ENCODE measurements around the gene ZNF77.
"Not testable (repeated sequence)": the region's sequence is repeated elsewhere in the genome, so short reads cannot be mapped to it uniquely, and the experiment has no call there.

Gene ZNF77

GRCh38 chr19:2900296-2901252, 44.2 kb downstream of the ZNF77 start, which contains the start of gene ZNF57 (continued):
- TF ChIP-seq ZNF621 (tag by site-specific recombination; IDR thresholded peaks at IDR 0.05) (no peak), ZNF366 (tag by site-specific recombination; conservative IDR thresholded peaks at IDR 0.05) (no peak), SP7 (tag by site-specific recombination; IDR thresholded peaks at IDR 0.05) (peak; percentile 39; the same call in 1 of the 2 replicates), ZNF626 (tag by site-specific recombination; IDR thresholded peaks at IDR 0.05) (no peak), BCL11B (tag by site-specific recombination; IDR thresholded peaks at IDR 0.05; ENCODE audit: low read depth) (peak; percentile 45; the same call in 1 of the 2 replicates), OVOL3 (tag by site-specific recombination; IDR thresholded peaks at IDR 0.05) (no peak), ZEB2 (tag by site-specific recombination; IDR thresholded peaks at IDR 0.05) (peak; percentile 10; the same call in 1 of the 2 replicates), ZNF549 (tag by site-specific recombination; IDR thresholded peaks at IDR 0.05) (no peak), ZNF341 (tag by site-specific recombination; IDR thresholded peaks at IDR 0.05; ENCODE audit: low read depth) (peak; percentile 86), ZBTB8A (tag by site-specific recombination; IDR thresholded peaks at IDR 0.05) (peak; percentile 83), ZNF324 (tag by site-specific recombination; IDR thresholded peaks at IDR 0.05) (peak; percentile 65; the same call in 1 of the 2 replicates), ZNF692 (tag by site-specific recombination; IDR thresholded peaks at IDR 0.05) (peak; percentile 21; the same call in 1 of the 2 replicates)

GRCh38 chr19:2896694-2897093, 48.1 kb downstream of the ZNF77 start:
- H3K27ac ChIP-seq (ENCODE audit: extremely low read depth, low read depth, low read length), result no peak overlapping the region
- H3K4me3 ChIP-seq (ENCODE audit: low read depth, low read length), result no peak overlapping the region
- H3K4me1 ChIP-seq (ENCODE audit: control insufficient read depth, insufficient read depth, low read length), result no peaks in the 10 kb centered on the region
- ChIA-PET POLR2A (no interaction called here), CTCF (no interaction called here)
- no peaks in the 10 kb centered on the region for H3K9me3 ChIP-seq (ENCODE audit: control insufficient read depth, insufficient read depth, low read depth, low read length)
- TF ChIP-seq ZNF280D (tag by site-specific recombination; IDR thresholded peaks at IDR 0.05) (0 out of 2 replicates have a peak, but pooled peaks have one; percentile 27), ZNF639 (tag by site-specific recombination; IDR thresholded peaks at IDR 0.05) (no peak), ZNF274 (IDR thresholded peaks at IDR 0.05; ENCODE audit: low read length) (no peak), ZNF274 (tag by site-specific recombination; IDR thresholded peaks at IDR 0.05; ENCODE audit: borderline replicate concordance) (peak; percentile 86; the same call in 1 of the 2 replicates), SETDB1 (IDR thresholded peaks at IDR 0.05; ENCODE audit: insufficient read length, low read length) (peak; percentile 86), HOXC10 (CRISPR knock-in tag; IDR thresholded peaks at IDR 0.05) (no peak), GLI4 (tag by site-specific recombination; IDR thresholded peaks at IDR 0.05) (no peak)
- H3K36me3 ChIP-seq (ENCODE audit: control insufficient read depth in 2 of 2, insufficient read depth in 1 of 2, low read length in 2 of 2), result no peaks in the 10 kb centered on the region

- H3K27ac ChIP-seq (ENCODE audit: extremely low read depth, low read depth, low read length), result not testable (repeated sequence)
- CTCF ChIA-PET, result interaction anchor here (0.5 kb wide), 1 partner anchor 50 kb away, joined by 4 read pairs; no protein-coding TSS in a partner anchor
Observed at GRCh38 chr19:2890531-2890930, 54.2 kb downstream of the ZNF77 start.

More at GRCh38 chr19:2890531-2890930, 54.2 kb downstream of the ZNF77 start:
- not testable (repeated sequence) for H3K4me1 ChIP-seq (ENCODE audit: control insufficient read depth, insufficient read depth, low read length); H3K4me3 ChIP-seq (ENCODE audit: low read depth, low read length); H3K36me3 ChIP-seq (ENCODE audit: control insufficient read depth in 2 of 2, insufficient read depth in 1 of 2, low read length in 2 of 2); H3K9me3 ChIP-seq (ENCODE audit: control insufficient read depth, insufficient read depth, low read depth, low read length)
- POLR2A ChIA-PET, result interaction anchor here (1.1 kb wide), 1 partner anchor 10 kb away, joined by 3 read pairs; the partner anchor contains the start of gene ZNF57

Measured in HEK293 (cell line).